Measurements from ENCODE around the gene KNSTRN. TPM values are rescaled to one million over a fixed set of nuclear protein-coding genes. Genes with fewer than 3 reads are reported as not detected.
A peak's percentile ranks its signal among the peaks of the same experiment; 100 is the strongest.

KNSTRN gene
- total RNA-seq, 6 experiments from 2014 or later: 5.4 to 17.2 (median 11.2) TPM

DNA sequence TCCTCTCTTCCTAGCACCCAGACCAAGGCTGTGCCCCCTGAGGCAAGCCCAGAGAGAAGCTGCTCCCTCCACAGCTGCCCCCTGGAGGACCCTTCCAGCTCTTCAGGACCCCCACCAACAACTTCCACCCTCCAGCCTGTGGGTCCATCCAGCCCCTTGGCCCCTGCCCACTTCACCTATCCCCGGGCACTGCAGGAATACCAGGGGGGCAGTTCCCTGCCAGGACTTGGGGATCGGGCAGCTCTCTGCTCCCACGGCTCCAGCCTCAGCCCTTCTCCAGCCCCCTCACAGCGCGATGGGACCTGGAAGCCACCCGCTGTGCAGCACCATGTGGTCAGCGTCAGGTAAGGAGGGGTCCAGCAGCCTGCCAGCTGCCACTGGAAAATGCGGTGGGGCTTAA lies 18.9 kb upstream of the KNSTRN start:
- Histone ChIP-seq H3K9me3 (no peaks in the 10 kb centered on the region), H3K4me3 (no peak overlapping the region), H3K4me1 (peaks cover 0 to 16% (median 8%) of the 10 kb centered on the region in 4 donors), H3K36me3 (no peaks in the 10 kb centered on the region), H3K27me3 (no peaks in the 10 kb centered on the region), H3K27ac (no peak overlapping the region)
- 87% methylated on average over 7 of the region's 8 CpGs for WGBS (ENCODE audit: insufficient coverage, low coverage, low lambda C conversion rate, missing lambda C conversion rate)
- TF ChIP-seq, protein P1, sequence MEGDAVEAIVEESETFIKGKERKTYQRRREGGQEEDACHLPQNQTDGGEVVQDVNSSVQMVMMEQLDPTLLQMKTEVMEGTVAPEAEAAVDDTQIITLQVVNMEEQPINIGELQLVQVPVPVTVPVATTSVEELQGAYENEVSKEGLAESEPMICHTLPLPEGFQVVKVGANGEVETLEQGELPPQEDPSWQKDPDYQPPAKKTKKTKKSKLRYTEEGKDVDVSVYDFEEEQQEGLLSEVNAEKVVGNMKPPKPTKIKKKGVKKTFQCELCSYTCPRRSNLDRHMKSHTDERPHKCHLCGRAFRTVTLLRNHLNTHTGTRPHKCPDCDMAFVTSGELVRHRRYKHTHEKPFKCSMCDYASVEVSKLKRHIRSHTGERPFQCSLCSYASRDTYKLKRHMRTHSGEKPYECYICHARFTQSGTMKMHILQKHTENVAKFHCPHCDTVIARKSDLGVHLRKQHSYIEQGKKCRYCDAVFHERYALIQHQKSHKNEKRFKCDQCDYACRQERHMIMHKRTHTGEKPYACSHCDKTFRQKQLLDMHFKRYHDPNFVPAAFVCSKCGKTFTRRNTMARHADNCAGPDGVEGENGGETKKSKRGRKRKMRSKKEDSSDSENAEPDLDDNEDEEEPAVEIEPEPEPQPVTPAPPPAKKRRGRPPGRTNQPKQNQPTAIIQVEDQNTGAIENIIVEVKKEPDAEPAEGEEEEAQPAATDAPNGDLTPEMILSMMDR (IDR thresholded peaks at IDR 0.05): no peak
- no peak for TF ChIP-seq POLR2A (IDR thresholded peaks at IDR 0.05)
- ATAC-seq (no peak), DNase-seq (peak in 1 of 3 donors; percentile 9)
- intact Hi-C loops (cut with DNase I): loop anchor here in 1 of 2 donors (10.0 kb wide), 1 partner anchor 51 kb away; no protein-coding TSS in a partner anchor

DNA sequence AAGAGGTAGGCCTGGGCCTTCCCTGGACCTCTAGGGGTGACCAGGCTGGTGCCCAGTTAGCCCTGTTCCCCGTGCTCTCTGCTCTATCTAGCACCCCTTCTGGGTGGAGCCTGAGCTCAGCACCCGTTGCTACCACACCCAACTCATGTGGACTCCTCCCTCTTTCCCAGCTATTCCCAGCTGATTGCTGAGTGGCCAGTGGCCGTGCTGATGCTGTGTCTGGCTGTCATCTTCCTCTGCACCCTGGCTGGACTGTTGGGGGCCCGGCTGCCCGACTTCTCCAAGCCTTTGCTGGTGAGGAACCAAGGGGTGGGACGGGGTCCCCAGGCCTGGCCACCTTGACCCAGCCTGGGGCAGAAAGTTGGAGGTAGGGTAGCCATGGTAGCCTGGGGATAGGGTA lies 18.3 kb upstream of the KNSTRN start:
- Histone ChIP-seq H3K27ac (no peak overlapping the region), H3K27me3 (no peaks in the 10 kb centered on the region), H3K36me3 (no peaks in the 10 kb centered on the region), H3K9me3 (no peaks in the 10 kb centered on the region), H3K4me1 (peaks cover 0 to 16% (median 8%) of the 10 kb centered on the region in 4 donors), H3K4me3 (no peak overlapping the region)
- 40% methylated on average over 1 of the region's 6 CpGs for WGBS (ENCODE audit: insufficient coverage, low coverage, low lambda C conversion rate, missing lambda C conversion rate)
- TF ChIP-seq, protein P1 (IDR thresholded peaks at IDR 0.05): no peak
- TF ChIP-seq POLR2A (IDR thresholded peaks at IDR 0.05): no peak
- no peak for DNase-seq
- intact Hi-C loops (cut with DNase I): loop anchor here in 1 of 2 donors (10.0 kb wide), 1 partner anchor 51 kb away; no protein-coding TSS in a partner anchor
- ATAC-seq: no peak

DNA sequence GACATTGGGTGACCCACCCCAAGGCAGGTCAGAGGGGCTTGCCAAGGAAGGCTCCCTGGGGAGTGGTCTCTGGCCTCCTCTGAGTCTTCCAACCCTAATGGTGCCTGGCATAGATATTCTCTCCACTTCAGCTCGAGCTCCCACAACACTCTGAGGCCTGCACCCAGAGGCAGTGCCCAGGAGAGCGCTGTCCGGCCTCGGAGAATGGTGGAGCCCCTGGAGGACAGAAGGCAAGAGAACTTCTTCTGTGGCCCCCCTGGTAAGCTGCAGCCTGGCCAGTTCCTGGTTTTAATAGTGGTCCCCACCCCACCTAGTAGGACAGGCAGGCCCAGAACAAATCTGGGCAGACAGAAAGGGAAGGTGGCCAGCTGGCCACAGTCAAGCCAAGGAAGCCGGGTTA lies 17.5 kb upstream of the KNSTRN start:
- Histone ChIP-seq H3K27me3 (no peaks in the 10 kb centered on the region), H3K9me3 (no peaks in the 10 kb centered on the region), H3K27ac (no peak overlapping the region), H3K4me1 (peaks cover 0 to 16% (median 8%) of the 10 kb centered on the region in 4 donors), H3K36me3 (no peaks in the 10 kb centered on the region), H3K4me3 (no peak overlapping the region)
- no CpG with 5 or more reads among the region's 5 CpGs for WGBS (ENCODE audit: insufficient coverage, low coverage, low lambda C conversion rate, missing lambda C conversion rate)
- TF ChIP-seq POLR2A (IDR thresholded peaks at IDR 0.05): no peak
- TF ChIP-seq, protein P1 (IDR thresholded peaks at IDR 0.05): no peak
- no peak for ATAC-seq
- intact Hi-C loops (cut with DNase I): loop anchor here in 1 of 2 donors (10.0 kb wide), 1 partner anchor 50 kb away; no protein-coding TSS in a partner anchor
- no peak for DNase-seq

DNA sequence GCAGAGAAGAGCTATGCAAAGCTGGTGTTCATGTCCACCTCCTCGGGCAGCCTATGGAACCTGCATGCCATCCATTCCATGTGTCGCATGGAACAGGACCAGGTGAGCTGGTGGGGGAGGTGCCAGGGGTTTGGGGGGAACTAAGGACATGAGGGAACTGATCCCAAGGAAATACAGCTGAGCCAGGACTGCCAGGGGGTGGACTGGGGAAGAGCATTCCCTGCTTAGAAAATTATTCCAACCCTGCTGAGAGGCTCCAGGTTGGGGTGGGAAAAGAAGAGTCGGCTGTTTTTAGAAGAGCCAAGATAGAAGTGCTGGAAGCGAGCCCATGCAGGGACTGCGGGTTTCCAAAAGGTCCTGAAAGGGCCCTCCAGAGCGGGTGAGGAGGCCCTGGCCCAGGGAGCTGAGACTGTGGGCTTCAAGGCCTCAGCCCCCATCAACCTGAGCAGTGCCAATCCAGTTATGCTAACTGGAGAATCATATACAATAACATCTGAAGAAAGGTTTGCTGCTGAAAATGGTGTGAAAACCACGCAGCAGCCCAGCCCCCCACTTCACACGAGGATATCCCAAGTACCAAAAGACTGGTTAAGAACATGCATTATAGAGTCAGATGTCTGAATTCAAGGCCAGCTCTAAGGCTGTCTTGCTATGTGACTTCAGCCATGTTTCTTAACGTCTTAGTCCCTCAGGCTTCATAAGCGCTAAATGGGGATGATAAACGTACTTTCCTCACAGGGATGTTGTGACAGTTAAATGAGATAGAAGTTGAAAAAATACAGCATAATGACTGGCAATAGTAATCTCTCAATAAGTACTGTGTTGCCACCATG lies 16.7 kb upstream of the KNSTRN start:
- 80% methylated on average over 10 of the region's 11 CpGs for WGBS (ENCODE audit: insufficient coverage, low coverage, low lambda C conversion rate, missing lambda C conversion rate)
- ATAC-seq (no peak), DNase-seq (no peak)
- Histone ChIP-seq H3K27ac (no peak overlapping the region), H3K4me1 (peaks cover 0 to 16% (median 8%) of the 10 kb centered on the region in 4 donors), H3K27me3 (no peaks in the 10 kb centered on the region), H3K4me3 (no peak overlapping the region), H3K36me3 (no peaks in the 10 kb centered on the region), H3K9me3 (no peaks in the 10 kb centered on the region)
- TF ChIP-seq, protein P1 (IDR thresholded peaks at IDR 0.05): no peak
- no peak for TF ChIP-seq POLR2A (IDR thresholded peaks at IDR 0.05)
- intact Hi-C loops (cut with DNase I): loop anchor here in 1 of 2 donors (10.0 kb wide), 1 partner anchor 49 kb away; no protein-coding TSS in a partner anchor
